ENCODE measurements around the gene PSRC1.

PSRC1 gene

DNA sequence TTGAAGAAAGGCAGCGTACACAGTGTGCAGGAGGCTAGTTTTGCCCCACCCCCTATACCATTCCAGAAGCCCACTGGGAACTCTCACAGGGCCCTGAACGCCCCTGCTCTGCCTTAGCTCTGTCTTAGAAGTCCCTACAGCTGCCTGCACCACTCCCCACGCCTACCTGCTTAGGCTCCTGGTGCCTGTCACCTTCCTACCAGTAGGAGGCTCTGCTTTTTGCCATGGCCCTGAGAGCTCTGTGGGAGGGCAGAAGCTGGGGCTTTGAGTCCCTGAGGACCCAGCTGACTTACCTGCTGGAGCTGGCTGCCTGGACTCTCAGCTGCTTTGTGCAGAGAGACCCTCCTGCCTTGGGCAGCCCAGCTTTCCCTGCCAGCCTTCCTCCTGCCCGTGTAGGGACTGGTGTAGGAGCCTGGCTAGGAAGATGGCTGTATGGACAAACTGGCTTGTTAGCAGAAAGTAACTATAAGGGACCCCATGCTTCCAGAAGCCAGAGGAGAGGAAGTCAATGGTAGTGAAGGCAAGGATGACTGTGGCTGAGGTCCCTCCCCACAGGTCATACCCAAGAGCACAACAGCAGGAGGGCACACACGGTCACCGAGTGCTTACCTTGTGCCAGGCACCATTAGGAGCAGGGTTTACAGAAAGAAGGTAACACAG, 43.4 kb downstream of the PSRC1 start:
- Histone ChIP-seq H3K36me3 (ENCODE audit: control insufficient read depth in 5 of 5, insufficient read depth in 5 of 5, low read length in 5 of 5) (peaks cover 12 to 49% (median 48%) of the 10 kb centered on the region in 5 donors), H3K27me3 (ENCODE audit: control insufficient read depth in 5 of 5, insufficient read depth in 4 of 5, low read length in 5 of 5) (peaks cover 7 to 19% (median 12%) of the 10 kb centered on the region in 5 donors), H3K9ac (ENCODE audit: low read length in 5 of 5) (no peak overlapping the region), H3K27ac (ENCODE audit: low read depth, low read length) (no peak overlapping the region), H3K9me3 (ENCODE audit: control insufficient read depth in 5 of 5, low read length in 5 of 5) (no peaks in the 10 kb centered on the region), H3K4me3 (ENCODE audit: low read depth in 1 of 5, low read length in 5 of 5) (no peak overlapping the region), H3K4me1 (ENCODE audit: control insufficient read depth in 5 of 5, insufficient read depth in 5 of 5, low read length in 5 of 5) (peaks cover 3 to 29% (median 21%) of the 10 kb centered on the region in 5 donors)

DNA sequence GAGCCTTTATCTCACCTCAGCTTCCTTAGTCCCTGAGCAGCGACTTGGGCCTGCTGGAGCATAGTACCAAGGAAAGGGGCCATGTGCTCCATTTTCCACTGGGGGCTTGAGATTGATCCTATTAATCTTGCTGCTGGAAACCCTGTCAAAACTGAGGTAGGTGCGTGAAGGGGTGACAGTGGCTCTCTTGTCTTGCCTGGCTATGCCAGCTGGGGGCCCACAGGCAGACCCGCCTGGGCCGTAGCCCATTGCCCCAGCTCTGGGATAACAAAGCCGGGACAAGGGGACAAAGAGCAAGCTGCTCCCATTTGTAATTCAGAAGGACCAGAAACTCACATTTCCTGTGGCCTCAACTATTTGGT, 43.9 kb downstream of the PSRC1 start:
- Histone ChIP-seq H3K4me3 (ENCODE audit: low read depth in 1 of 5, low read length in 5 of 5) (no peak overlapping the region), H3K9me3 (ENCODE audit: control insufficient read depth in 5 of 5, low read length in 5 of 5) (no peaks in the 10 kb centered on the region), H3K9ac (ENCODE audit: low read length in 5 of 5) (no peak overlapping the region), H3K27me3 (ENCODE audit: control insufficient read depth in 5 of 5, insufficient read depth in 4 of 5, low read length in 5 of 5) (peaks cover 7 to 19% (median 12%) of the 10 kb centered on the region in 5 donors), H3K27ac (ENCODE audit: low read depth, low read length) (no peak overlapping the region), H3K36me3 (ENCODE audit: control insufficient read depth in 5 of 5, insufficient read depth in 5 of 5, low read length in 5 of 5) (peaks cover 12 to 54% (median 51%) of the 10 kb centered on the region in 5 donors), H3K4me1 (ENCODE audit: control insufficient read depth in 5 of 5, insufficient read depth in 5 of 5, low read length in 5 of 5) (peaks cover 3 to 29% (median 21%) of the 10 kb centered on the region in 5 donors)

DNA sequence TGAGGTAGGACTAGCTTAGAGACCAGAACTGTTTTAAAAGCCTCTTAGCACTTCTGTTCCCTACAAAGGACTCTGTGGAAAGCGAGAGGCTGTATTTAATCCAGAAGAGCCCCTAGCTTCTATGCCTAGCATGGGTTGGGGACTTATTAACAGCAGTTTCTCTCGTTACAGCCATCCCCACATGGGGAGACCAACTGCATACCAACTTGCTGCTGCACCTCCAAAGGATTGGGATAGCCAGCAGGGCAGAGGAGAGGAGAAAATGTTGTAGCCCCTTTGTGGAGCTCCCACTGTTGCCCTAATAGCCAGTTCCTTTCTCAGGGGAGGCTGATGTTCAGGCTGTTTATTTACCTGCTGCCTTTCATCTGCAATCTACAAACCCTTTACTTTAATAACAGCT, 44.6 kb downstream of the PSRC1 start:
- H3K9ac ChIP-seq (ENCODE audit: low read length in 5 of 5), result no peak overlapping the region
- no peak overlapping the region for H3K4me3 ChIP-seq (ENCODE audit: low read depth in 1 of 5, low read length in 5 of 5)
- H3K36me3 ChIP-seq (ENCODE audit: control insufficient read depth in 5 of 5, insufficient read depth in 5 of 5, low read length in 5 of 5), result peaks cover 12 to 55% (median 51%) of the 10 kb centered on the region in 5 donors
- peaks cover 7 to 19% (median 10%) of the 10 kb centered on the region in 5 donors for H3K27me3 ChIP-seq (ENCODE audit: control insufficient read depth in 5 of 5, insufficient read depth in 4 of 5, low read length in 5 of 5)
- peaks cover 3 to 29% (median 21%) of the 10 kb centered on the region in 5 donors for H3K4me1 ChIP-seq (ENCODE audit: control insufficient read depth in 5 of 5, insufficient read depth in 5 of 5, low read length in 5 of 5)
- H3K9me3 ChIP-seq (ENCODE audit: control insufficient read depth in 5 of 5, low read length in 5 of 5), result no peaks in the 10 kb centered on the region
- H3K27ac ChIP-seq (ENCODE audit: low read depth, low read length), result no peak overlapping the region

DNA sequence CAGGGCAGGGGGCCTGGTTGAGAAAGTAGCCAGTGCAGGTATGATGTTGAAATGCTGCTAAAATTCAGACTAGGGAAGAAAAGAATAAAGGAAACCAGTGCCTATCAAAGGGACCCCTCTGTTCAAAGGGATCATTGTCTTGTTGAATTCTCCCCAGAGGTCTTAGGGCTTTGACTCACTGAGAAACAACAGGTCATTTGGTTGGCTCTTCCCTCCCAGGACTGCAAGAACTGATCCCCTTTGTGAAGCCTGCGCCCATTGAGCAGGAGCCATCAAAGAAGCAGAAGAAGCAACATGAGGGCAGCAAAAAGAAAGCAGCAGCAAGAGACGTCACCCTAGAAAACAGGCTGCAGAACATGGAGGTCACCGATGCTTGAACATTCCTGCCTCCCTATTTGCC, 45.4 kb downstream of the PSRC1 start:
- no peak overlapping the region for H3K27ac ChIP-seq (ENCODE audit: low read depth, low read length)
- peaks cover 7 to 13% (median 8%) of the 10 kb centered on the region in 5 donors for H3K27me3 ChIP-seq (ENCODE audit: control insufficient read depth in 5 of 5, insufficient read depth in 4 of 5, low read length in 5 of 5)
- no peak overlapping the region for H3K9ac ChIP-seq (ENCODE audit: low read length in 5 of 5)
- no peak overlapping the region for H3K4me3 ChIP-seq (ENCODE audit: low read depth in 1 of 5, low read length in 5 of 5)
- peaks cover 3 to 28% (median 20%) of the 10 kb centered on the region in 5 donors for H3K4me1 ChIP-seq (ENCODE audit: control insufficient read depth in 5 of 5, insufficient read depth in 5 of 5, low read length in 5 of 5)
- no peaks in the 10 kb centered on the region for H3K9me3 ChIP-seq (ENCODE audit: control insufficient read depth in 5 of 5, low read length in 5 of 5)
- H3K36me3 ChIP-seq (ENCODE audit: control insufficient read depth in 5 of 5, insufficient read depth in 5 of 5, low read length in 5 of 5), result peaks cover 17 to 64% (median 56%) of the 10 kb centered on the region in 5 donors

DNA sequence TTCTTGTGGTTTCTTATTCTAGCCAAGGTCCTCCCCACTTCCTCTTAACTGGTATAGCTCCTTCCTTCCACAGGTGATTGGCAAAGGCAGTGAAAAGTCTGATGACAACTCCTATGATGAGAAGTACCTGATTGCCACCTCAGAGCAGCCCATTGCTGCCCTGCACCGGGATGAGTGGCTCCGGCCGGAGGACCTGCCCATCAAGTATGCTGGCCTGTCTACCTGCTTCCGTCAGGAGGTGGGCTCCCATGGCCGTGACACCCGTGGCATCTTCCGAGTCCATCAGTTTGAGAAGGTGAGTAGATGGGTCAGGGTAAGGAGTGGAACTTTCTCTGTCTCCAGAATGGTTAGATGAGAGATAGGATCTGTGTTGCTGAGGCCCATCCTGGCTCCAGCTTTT, 47.8 kb downstream of the PSRC1 start:
- H3K4me1 ChIP-seq (ENCODE audit: control insufficient read depth in 5 of 5, insufficient read depth in 5 of 5, low read length in 5 of 5), result peaks cover 0 to 4% (median 1%) of the 10 kb centered on the region in 5 donors
- H3K9me3 ChIP-seq (ENCODE audit: control insufficient read depth in 5 of 5, low read length in 5 of 5), result no peaks in the 10 kb centered on the region
- H3K9ac ChIP-seq (ENCODE audit: low read length in 5 of 5), result no peak overlapping the region
- no peaks in the 10 kb centered on the region for H3K27me3 ChIP-seq (ENCODE audit: control insufficient read depth in 5 of 5, insufficient read depth in 4 of 5, low read length in 5 of 5)
- H3K36me3 ChIP-seq (ENCODE audit: control insufficient read depth in 5 of 5, insufficient read depth in 5 of 5, low read length in 5 of 5), result peaks cover 28 to 87% (median 77%) of the 10 kb centered on the region in 5 donors
- no peak overlapping the region for H3K27ac ChIP-seq (ENCODE audit: low read depth, low read length)
- no peak overlapping the region for H3K4me3 ChIP-seq (ENCODE audit: low read depth in 1 of 5, low read length in 5 of 5)

DNA sequence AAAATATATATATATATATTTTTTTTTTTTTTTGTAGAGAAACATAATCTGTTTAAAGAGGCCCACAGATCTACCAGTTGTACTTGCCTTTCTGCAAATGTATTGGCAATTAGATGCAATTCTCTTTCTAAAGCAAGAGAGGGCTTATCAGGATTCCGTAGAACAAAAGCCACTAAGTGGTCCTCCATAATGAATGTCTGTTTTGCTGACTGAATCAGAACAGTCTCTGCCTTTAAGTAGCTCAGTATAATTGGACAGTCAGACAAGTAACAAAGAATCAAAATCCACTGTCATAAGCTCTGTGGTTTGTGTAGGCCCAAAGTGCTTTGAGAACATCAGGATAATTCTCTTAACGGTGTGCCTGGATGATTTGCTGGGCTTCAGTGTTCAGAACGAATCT, 51.9 kb downstream of the PSRC1 start:
- no peak overlapping the region for H3K9ac ChIP-seq (ENCODE audit: low read length in 5 of 5)
- peaks cover 19 to 73% (median 68%) of the 10 kb centered on the region in 5 donors for H3K36me3 ChIP-seq (ENCODE audit: control insufficient read depth in 5 of 5, insufficient read depth in 5 of 5, low read length in 5 of 5)
- H3K27me3 ChIP-seq (ENCODE audit: control insufficient read depth in 5 of 5, insufficient read depth in 4 of 5, low read length in 5 of 5), result no peaks in the 10 kb centered on the region
- H3K27ac ChIP-seq (ENCODE audit: low read depth, low read length), result no peak overlapping the region
- no peaks in the 10 kb centered on the region for H3K9me3 ChIP-seq (ENCODE audit: control insufficient read depth in 5 of 5, low read length in 5 of 5)
- no peaks in the 10 kb centered on the region for H3K4me1 ChIP-seq (ENCODE audit: control insufficient read depth in 5 of 5, insufficient read depth in 5 of 5, low read length in 5 of 5)
- H3K4me3 ChIP-seq (ENCODE audit: low read depth in 1 of 5, low read length in 5 of 5), result no peak overlapping the region
